K562 (cell line): ENCODE measurements around the gene ZNF391. TPM values are rescaled to one million over a fixed set of nuclear protein-coding genes. Genes with fewer than 3 reads are reported as not detected.

ENCODE experiments used
- C11orf30 ChIP-seq: fragments of 450-650 bp; IDR thresholded peaks from 2 replicates; pipeline ENCODE4 v1.6.1; 2016; ENCODE audit warnings: low read depth, mild to moderate bottlenecking
- FOS ChIP-seq: IDR thresholded peaks from 3 replicates; pipeline ENCODE4 v1.6.1; 2011; ENCODE audit not compliant: insufficient read length; ENCODE audit errors: extremely low read depth
- HIVEP1 ChIP-seq: fragments of 250-450 bp; sonication (Bioruptor Pico); IDR thresholded peaks from 2 replicates; pipeline ENCODE4 v1.4.0; 2020; ENCODE audit warnings: mild to moderate bottlenecking
- HNRNPK ChIP-seq: fragments of 200-400 bp; formaldehyde crosslinking; IDR thresholded peaks from one replicate; pipeline ENCODE4 v1.6.1; 2018; ENCODE audit warnings: mild to moderate bottlenecking, low read depth, low read length; ENCODE audit not compliant: poor library complexity, severe bottlenecking
- KLF13 ChIP-seq: fragments of 450-650 bp; IDR thresholded peaks from 2 replicates; pipeline ENCODE4 v1.6.1; 2016; ENCODE audit warnings: missing genetic modification characterization, low read depth, mild to moderate bottlenecking, missing compliant biosample characterization, moderate library complexity, borderline replicate concordance
- MAFG ChIP-seq: fragments of 450-650 bp; conservative IDR thresholded peaks from 2 replicates; pipeline ENCODE4 v1.6.1; 2016; ENCODE audit warnings: missing genetic modification characterization, missing compliant biosample characterization
- MCM2 ChIP-seq: fragments of 450-650 bp; IDR thresholded peaks from 2 replicates; pipeline ENCODE4 v1.6.1; 2017; ENCODE audit warnings: low read depth, mild to moderate bottlenecking
- NCOA4 ChIP-seq: fragments of 450-650 bp; IDR thresholded peaks from 2 replicates; pipeline ENCODE4 v1.6.1; 2018; ENCODE audit warnings: mild to moderate bottlenecking; ENCODE audit not compliant: partially characterized antibody
- NFIC ChIP-seq: fragments of 450-650 bp; IDR thresholded peaks from 2 replicates; pipeline ENCODE4 v1.6.1; 2017; ENCODE audit warnings: mild to moderate bottlenecking, inconsistent platforms
- SOX6 ChIP-seq: fragments of 450-650 bp; IDR thresholded peaks from 2 replicates; pipeline ENCODE4 v1.6.1; 2014; ENCODE audit warnings: mild to moderate bottlenecking
- XRCC4 ChIP-seq: IDR thresholded peaks from one replicate; pipeline ENCODE4 v1.6.1; 2011; ENCODE audit not compliant: insufficient read depth, insufficient read length; ENCODE audit errors: extremely low read depth
- ZBTB8A ChIP-seq: fragments of 450-650 bp; IDR thresholded peaks from 2 replicates; pipeline ENCODE4 v1.6.1; 2018; ENCODE audit warnings: mild to moderate bottlenecking, moderate library complexity; ENCODE audit not compliant: partially characterized antibody
- polyA plus RNA-seq, 8 experiments: library from polyadenylated mRNA; depleted of rRNA in 4 of 8; stranded (reverse) in 5 of 8; unstranded in 3 of 8; fragments of >200 nt; fragmentation: Nextera tagmentation in 2 of 8; fragmentation: Illumina TruSeq in 1 of 8; extraction: Ambion mirVana in 2 of 8; extraction: Trizol in 1 of 8; gene quantifications; 2 replicates each; pipeline versions ENCODE4 v1.2.1 to v1.2.3, GENCODE V29; 2011 to 2014; ENCODE audit warnings: inconsistent platforms in 1 of 8, missing spikeins in 1 of 8
- total RNA-seq, 7 experiments: library from RNA; depleted of rRNA in 6 of 7; stranded (reverse); fragments of >200 nt in 6 of 7; fragmentation: Illumina TruSeq in 2 of 7; extraction: Trizol in 2 of 7; gene quantifications; 2 replicates each; pipeline versions ENCODE4 v1.2.1 to v1.2.3, GENCODE V29; 2011 to 2021; ENCODE audit warnings: low replicate concordance in 1 of 7
- TF ChIP-seq, protein P1 (sequence below): fragments of 200-800 bp; sonication (Bioruptor generic); IDR thresholded peaks from 2 replicates; pipeline ENCODE4 v1.6.1; 2016; ENCODE audit warnings: missing genetic modification characterization, missing compliant biosample characterization
- TF ChIP-seq, protein P2 (sequence below): IDR thresholded peaks from 2 replicates; pipeline ENCODE4 v1.6.1; 2012; ENCODE audit warnings: low read depth, low read length, improper control_type of control experiment, borderline replicate concordance
- TF ChIP-seq, protein P3 (sequence below): sonication (generic); formaldehyde crosslinking; IDR thresholded peaks from 2 replicates; pipeline ENCODE4 v1.8.0; 2023; ENCODE audit warnings: mild to moderate bottlenecking, missing genetic modification reagents
- TF ChIP-seq, protein P4 (sequence below), 2 experiments: fragments of 450-650 bp in 1 of 2; sonication (generic) in 1 of 2; formaldehyde crosslinking in 1 of 2; IDR thresholded peaks in 1 of 2; conservative IDR thresholded peaks in 1 of 2; 2 replicates each; pipeline versions ENCODE4 v1.6.1 to v1.8.1; 2016 to 2023; ENCODE audit warnings: mild to moderate bottlenecking in 2 of 2, moderate library complexity in 2 of 2, inconsistent platforms in 1 of 2, missing genetic modification reagents in 1 of 2

ZNF391 gene
- total and polyA plus RNA-seq, 9 of the 15 experiments (the other 6 are each of a cell fraction or from before 2014, with no cell fraction given) = 2.3 to 10.1 (median 5.8) TPM

DNA sequence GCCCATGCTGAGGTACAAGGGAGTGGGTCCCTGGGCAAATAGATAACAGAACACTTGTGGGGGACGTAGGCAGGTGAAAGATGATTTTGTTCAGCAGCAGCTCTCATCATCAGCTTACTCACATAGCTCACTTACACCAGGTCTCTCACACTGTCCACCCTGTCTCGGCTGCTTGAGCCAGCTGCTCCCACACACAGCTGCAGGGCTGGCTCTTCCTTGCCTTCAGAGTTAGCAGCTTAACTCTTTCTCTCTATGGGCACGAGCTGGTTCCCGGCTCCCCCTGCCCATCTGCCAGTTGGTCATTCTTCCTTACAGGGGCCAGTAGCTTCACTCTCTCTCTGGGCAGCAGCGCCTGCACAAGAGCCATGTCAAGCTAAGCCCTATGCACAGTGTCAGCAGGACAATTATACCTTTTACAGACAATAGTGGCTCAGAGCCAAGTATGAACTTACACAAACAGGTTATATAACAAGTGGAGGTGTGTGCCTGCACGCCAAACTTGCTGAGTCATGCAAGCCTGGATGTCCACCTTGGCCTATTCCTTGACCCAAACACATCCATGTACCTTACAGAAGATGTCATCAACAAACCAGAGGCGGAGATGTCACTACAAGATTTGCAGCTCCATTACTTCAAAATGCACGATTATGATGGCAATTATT, 18.7 kb downstream of the ZNF391 start (continued):
- TF ChIP-seq, protein P1, sequence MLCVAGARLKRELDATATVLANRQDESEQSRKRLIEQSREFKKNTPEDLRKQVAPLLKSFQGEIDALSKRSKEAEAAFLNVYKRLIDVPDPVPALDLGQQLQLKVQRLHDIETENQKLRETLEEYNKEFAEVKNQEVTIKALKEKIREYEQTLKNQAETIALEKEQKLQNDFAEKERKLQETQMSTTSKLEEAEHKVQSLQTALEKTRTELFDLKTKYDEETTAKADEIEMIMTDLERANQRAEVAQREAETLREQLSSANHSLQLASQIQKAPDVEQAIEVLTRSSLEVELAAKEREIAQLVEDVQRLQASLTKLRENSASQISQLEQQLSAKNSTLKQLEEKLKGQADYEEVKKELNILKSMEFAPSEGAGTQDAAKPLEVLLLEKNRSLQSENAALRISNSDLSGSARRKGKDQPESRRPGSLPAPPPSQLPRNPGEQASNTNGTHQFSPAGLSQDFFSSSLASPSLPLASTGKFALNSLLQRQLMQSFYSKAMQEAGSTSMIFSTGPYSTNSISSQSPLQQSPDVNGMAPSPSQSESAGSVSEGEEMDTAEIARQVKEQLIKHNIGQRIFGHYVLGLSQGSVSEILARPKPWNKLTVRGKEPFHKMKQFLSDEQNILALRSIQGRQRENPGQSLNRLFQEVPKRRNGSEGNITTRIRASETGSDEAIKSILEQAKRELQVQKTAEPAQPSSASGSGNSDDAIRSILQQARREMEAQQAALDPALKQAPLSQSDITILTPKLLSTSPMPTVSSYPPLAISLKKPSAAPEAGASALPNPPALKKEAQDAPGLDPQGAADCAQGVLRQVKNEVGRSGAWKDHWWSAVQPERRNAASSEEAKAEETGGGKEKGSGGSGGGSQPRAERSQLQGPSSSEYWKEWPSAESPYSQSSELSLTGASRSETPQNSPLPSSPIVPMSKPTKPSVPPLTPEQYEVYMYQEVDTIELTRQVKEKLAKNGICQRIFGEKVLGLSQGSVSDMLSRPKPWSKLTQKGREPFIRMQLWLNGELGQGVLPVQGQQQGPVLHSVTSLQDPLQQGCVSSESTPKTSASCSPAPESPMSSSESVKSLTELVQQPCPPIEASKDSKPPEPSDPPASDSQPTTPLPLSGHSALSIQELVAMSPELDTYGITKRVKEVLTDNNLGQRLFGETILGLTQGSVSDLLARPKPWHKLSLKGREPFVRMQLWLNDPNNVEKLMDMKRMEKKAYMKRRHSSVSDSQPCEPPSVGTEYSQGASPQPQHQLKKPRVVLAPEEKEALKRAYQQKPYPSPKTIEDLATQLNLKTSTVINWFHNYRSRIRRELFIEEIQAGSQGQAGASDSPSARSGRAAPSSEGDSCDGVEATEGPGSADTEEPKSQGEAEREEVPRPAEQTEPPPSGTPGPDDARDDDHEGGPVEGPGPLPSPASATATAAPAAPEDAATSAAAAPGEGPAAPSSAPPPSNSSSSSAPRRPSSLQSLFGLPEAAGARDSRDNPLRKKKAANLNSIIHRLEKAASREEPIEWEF = no peak
- TF ChIP-seq, protein P2, sequence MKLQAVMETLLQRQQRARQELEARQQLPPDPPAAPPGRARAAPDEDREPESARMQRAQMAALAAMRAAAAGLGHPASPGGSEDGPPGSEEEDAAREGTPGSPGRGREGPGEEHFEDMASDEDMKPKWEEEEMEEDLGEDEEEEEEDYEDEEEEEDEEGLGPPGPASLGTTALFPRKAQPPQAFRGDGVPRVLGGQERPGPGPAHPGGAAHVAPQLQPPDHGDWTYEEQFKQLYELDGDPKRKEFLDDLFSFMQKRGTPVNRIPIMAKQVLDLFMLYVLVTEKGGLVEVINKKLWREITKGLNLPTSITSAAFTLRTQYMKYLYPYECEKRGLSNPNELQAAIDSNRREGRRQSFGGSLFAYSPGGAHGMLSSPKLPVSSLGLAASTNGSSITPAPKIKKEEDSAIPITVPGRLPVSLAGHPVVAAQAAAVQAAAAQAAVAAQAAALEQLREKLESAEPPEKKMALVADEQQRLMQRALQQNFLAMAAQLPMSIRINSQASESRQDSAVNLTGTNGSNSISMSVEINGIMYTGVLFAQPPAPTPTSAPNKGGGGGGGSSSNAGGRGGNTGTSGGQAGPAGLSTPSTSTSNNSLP = no peak
- TF ChIP-seq ZBTB8A (no peak), HIVEP1 (CRISPR knock-in tag) (no peak), C11orf30 (peak; percentile 77), MAFG (tag) (peak; percentile 85), FOS (no peak), MCM2 (no peak), HNRNPK (no peak), XRCC4 (no peak), NFIC (peak; percentile 66), SOX6 (0 out of 2 replicates have a peak, but pooled peaks have one; percentile 25), NCOA4 (no peak), KLF13 (no peak)
- TF ChIP-seq, protein P3, sequence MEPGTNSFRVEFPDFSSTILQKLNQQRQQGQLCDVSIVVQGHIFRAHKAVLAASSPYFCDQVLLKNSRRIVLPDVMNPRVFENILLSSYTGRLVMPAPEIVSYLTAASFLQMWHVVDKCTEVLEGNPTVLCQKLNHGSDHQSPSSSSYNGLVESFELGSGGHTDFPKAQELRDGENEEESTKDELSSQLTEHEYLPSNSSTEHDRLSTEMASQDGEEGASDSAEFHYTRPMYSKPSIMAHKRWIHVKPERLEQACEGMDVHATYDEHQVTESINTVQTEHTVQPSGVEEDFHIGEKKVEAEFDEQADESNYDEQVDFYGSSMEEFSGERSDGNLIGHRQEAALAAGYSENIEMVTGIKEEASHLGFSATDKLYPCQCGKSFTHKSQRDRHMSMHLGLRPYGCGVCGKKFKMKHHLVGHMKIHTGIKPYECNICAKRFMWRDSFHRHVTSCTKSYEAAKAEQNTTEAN = no peak
- TF ChIP-seq, protein P4, sequence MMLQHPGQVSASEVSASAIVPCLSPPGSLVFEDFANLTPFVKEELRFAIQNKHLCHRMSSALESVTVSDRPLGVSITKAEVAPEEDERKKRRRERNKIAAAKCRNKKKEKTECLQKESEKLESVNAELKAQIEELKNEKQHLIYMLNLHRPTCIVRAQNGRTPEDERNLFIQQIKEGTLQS (IDR thresholded peaks at IDR 0.05) = no peak
- TF ChIP-seq, protein P4 (CRISPR knock-in tag; conservative IDR thresholded peaks at IDR 0.05) = no peak
